A673 (cell line): ENCODE data around the gene GALM.

Experiments used
- EZH2 ChIP-seq: fragments of 200-600 bp; sonication (generic); IDR thresholded peaks from 2 replicates; pipeline ENCODE4 v1.6.1; 2017; ENCODE audit warnings: borderline replicate concordance, low read depth, mild to moderate bottlenecking, mixed read lengths, antibody characterized with exemption, low read length; ENCODE audit not compliant: poor library complexity, severe bottlenecking
- TF ChIP-seq, protein P1 (sequence below): fragments of 300-800, 200-600 bp; sonication (generic); conservative IDR thresholded peaks from 2 replicates; pipeline ENCODE4 v1.5.1; 2017; ENCODE audit warnings: low read depth, mild to moderate bottlenecking, antibody characterized with exemption, low read length, moderate library complexity, mixed read lengths

DNA sequence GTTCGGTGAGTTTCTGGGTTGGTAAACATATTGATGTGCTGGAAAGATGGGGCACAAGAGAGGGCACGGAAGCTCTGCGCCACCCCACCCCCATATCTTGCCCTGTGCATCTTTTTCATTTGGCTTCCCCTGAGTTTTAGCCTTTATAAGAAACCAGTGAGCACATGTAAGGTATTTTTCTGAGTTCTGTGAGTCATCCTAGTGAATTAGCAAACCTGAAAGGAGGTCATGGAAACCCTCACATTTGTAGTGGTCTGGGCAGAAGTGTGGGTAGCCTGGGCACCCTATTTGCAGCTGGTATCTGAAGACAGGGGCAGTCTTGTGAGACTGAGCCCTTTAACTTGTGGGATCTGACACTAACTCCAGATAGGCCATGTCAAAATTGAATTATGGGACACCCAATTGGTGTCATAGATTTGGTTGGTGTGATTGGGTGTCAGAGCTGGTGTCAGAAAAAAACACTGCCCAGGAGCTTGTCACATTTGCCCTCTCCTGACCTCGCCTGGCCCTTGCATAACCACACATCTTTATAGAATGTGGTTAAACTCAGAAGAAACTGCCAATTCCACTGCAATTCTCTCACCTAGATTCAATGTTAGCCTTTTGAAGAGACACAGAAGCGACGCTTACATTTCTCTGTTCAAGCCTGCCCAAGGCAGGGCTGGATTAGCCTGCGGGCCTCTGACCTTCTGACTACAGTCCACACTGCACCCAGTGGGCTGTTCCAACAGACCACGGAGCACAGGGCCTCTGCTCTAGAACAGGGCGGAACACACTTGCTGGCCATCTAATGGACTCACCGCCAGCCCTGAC lies 12.0 kb upstream of the GALM start:
- TF ChIP-seq, protein P1, sequence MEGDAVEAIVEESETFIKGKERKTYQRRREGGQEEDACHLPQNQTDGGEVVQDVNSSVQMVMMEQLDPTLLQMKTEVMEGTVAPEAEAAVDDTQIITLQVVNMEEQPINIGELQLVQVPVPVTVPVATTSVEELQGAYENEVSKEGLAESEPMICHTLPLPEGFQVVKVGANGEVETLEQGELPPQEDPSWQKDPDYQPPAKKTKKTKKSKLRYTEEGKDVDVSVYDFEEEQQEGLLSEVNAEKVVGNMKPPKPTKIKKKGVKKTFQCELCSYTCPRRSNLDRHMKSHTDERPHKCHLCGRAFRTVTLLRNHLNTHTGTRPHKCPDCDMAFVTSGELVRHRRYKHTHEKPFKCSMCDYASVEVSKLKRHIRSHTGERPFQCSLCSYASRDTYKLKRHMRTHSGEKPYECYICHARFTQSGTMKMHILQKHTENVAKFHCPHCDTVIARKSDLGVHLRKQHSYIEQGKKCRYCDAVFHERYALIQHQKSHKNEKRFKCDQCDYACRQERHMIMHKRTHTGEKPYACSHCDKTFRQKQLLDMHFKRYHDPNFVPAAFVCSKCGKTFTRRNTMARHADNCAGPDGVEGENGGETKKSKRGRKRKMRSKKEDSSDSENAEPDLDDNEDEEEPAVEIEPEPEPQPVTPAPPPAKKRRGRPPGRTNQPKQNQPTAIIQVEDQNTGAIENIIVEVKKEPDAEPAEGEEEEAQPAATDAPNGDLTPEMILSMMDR = no peak
- TF ChIP-seq EZH2 = no peak
